22Rv1 (cell line): ENCODE measurements around the gene GJD3.

Source experiments
- ZFX ChIP-seq: fragments of 450-650 bp; IDR thresholded peaks from 2 replicates; pipeline ENCODE4 v1.6.1; 2017; ENCODE audit warnings: antibody characterized with exemption, borderline replicate concordance
- TF ChIP-seq, protein P1 (sequence below): fragments of 450-650 bp; IDR thresholded peaks from 2 replicates; pipeline ENCODE4 v1.5.1; 2017; ENCODE audit warnings: mild to moderate bottlenecking

- TF ChIP-seq, protein P1, sequence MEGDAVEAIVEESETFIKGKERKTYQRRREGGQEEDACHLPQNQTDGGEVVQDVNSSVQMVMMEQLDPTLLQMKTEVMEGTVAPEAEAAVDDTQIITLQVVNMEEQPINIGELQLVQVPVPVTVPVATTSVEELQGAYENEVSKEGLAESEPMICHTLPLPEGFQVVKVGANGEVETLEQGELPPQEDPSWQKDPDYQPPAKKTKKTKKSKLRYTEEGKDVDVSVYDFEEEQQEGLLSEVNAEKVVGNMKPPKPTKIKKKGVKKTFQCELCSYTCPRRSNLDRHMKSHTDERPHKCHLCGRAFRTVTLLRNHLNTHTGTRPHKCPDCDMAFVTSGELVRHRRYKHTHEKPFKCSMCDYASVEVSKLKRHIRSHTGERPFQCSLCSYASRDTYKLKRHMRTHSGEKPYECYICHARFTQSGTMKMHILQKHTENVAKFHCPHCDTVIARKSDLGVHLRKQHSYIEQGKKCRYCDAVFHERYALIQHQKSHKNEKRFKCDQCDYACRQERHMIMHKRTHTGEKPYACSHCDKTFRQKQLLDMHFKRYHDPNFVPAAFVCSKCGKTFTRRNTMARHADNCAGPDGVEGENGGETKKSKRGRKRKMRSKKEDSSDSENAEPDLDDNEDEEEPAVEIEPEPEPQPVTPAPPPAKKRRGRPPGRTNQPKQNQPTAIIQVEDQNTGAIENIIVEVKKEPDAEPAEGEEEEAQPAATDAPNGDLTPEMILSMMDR = no peak
- TF ChIP-seq ZFX = no peak
Measured at GRCh38 chr17:40402668-40403067, 38.1 kb upstream of the GJD3 start.
